Medulla oblongata (tissue), 1 donor: Measurements from ENCODE around the gene NAT14.
"Not testable (repeated sequence)": the region's sequence is repeated elsewhere in the genome, so short reads cannot be mapped to it uniquely, and the experiment has no call there.

Experiments used
- DNase-seq: peaks from one replicate; pipeline ENCODE4 v3.0.0-alpha.2; 2015; ENCODE audit errors: extremely low spot score

NAT14 gene

DNA sequence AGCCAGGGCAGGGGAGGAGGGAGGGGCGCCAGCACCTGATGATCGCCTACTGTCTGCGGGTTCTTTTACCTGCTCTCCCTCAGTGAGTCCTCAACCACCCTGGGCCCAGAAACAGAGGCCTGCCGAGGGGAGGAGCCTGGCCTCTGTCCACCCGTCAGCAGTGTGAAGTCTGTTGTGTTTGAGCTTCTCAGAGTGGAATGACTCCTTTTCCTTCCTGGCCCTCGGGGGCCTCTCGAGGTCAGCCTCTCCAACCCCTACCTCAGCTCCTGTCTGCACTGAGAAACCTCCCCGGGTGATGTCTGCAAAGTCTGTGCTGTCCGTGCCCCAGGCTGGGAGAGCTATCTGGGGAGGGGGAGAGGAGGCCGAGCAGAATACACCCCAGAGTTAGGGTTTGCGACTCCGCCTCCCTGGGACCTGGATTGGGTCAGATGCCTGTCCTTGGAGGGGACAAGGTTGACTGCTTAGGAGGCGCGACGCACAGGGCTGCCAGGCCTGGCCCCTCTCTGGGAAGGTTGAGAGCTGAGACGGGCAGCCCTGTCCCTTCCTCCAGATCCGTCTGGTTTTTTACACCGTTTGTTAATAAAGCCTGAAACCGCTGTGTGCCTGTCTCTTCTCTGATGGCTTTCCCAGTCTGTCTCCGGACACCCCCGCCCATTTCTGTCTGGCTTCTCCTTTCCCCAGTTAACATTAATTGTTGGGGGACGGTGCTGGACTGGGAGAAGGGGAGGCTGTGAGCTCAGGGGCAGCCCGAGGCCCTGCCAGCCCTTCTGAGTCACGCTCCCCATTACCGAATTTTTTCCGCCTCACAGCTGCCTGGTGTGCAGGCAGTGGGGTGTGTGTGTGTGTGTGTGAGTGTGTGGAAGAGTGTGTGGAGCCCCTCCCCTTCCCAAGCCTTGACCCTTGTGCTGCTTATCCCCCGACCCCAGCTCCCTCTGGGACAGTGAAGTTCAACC, 2.3 kb downstream of the NAT14 start:
- peak; percentile 42 for DNase-seq

DNA sequence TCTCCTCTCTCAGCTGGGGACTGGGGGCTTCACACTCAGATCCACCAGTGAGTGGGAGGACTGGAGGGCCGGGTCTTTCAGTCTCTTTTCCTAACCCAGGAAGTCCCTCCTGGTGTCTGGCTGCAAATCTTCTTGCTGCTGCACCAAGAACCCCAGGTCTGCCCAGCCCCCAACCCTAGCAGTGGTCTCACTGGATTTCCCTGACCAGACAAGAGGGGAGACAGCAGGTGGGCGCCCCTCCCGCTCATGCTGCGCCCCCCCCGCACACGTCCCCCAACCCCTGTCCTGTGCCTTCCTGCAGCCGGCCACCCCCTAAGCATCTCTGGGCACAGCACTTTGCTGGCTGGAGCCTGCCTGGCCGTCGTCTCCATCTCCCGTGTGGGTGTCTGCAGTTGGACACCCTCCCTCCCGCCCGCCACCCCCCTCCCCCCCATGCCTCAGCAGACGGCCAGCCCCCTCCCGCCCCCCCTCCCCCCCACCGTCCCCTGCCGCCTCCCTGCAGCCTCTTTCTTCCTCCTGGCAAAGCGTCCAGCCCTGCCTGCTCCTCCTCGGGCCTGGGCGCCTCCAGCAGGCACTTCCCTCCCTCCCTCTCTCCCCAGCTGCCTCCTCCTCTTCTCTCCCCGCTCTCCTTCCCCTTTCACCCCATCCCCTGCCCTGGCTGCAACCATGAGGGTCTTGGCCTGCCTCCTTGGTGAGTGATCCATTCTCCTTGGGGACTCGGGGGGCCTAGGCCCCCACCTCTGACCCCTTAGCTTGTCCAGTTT, 3.1 kb downstream of the NAT14 start, which contains the start of gene SSC5D:
TSS of gene SSC5D (plus strand) at position 513 of the 764 bp plus-strand sequence. CDS start at position 667, 154 bp downstream.
- peak; percentile 54 for DNase-seq

DNA sequence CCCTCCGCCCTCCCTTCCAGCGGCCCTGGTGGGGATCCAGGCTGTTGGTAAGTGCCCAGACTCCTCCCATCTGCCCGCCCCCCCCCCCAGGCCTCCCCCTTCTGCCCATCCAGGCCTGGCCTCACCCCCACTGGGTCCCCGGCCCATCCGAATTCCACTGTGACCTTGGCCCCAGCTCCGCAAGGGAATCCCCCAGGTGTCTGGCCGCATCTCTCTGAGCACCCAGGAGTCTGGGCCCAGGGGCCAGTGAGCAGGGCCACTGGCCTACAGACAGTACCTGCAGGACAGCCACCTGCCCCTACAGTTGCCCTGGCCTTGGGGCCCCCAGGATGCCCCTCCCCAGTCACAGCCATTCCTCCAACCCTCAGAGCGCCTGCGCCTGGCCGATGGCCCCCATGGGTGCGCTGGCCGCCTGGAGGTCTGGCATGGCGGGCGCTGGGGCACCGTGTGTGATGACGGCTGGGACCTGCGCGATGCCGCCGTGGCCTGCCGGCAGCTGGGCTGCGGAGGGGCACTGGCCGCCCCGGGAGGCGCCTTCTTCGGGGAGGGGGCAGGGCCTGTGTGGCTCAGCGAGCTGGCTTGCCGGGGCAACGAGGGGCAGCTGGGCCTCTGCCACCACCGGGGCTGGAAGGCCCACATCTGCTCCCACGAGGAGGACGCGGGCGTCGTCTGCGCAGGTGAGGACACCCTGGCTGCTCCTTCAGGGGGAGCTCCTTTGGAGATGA, 4.2 kb downstream of the NAT14 start:
- DNase-seq, result no peak

DNA sequence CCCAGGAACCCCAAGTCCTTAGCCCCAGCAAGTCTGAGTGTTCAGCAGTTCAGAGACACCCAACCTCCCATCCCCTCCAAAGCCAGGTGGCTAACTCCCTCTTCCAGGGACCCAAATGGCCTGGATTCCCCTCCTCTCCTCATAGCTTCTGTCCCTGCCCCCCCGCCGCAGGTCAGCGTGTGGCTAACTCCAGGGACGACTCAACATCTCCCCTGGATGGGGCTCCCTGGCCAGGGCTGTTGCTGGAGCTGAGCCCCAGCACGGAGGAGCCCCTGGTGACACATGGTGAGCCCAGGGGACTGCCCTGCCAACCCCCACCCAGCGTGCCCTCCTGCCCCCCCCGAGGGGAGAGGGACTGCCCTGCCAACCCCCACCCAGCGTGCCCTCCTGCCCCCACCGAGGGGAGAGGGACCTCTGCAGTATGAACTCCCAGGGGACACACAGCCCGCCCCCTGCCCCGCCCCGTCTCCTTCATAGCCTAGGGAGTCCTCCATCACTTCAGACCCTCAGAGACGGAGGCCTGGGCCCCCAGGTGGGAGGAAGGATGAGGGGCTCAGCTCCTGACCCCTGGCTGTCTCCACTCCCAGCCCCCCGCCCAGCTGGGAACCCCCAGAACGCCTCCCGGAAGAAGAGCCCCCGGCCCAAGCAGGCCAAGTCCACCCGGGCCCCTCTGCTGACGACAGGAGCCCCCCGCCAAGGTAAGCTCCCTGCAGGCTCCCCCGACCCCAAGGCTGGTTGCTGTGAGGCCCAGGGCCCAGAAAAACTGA, 4.9 kb downstream of the NAT14 start:
- DNase-seq, result no peak

DNA sequence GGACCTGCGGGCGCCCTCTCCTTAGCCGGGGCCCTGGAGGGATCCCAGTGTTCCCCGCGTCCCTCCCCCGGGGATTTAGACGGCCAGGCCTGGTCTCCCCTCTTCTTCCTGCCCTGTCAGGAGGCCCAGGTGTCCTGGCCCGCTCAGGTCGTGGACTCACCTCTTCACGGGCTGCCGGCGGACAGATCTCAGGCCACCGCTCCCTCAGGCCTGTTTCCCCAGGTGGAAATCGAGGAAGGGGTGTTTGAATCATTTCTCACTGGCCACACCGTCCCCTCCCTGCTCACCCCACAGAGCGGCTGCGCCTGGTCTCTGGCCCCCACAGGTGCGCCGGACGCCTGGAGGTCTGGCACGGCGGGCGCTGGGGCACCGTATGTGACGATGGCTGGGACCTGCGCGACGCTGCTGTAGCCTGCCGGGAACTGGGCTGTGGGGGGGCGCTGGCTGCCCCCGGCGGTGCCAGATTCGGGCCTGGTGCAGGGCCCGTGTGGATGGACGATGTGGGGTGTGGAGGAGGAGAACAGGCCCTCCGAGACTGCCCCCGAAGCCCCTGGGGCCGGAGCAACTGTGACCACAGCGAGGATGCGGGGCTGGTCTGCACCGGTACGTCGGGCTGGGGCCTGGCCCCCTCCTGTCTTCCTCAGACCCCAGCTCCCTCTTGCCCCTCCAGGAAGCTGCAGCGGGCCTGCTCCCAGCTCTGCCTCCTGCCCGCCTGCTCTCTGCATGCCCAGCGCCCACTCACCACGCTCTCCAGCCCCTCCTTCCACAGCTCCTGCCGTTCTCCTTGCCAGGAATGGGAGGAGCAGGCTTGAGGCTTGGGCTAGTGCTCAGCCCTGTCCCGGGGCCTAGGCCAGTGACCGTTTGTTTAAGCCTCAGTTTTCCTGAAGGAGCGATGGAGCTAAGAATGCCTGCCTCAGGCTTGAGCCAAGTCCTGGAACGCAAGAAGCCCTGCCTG, 5.8 kb downstream of the NAT14 start:
- DNase-seq, result no peak

DNA sequence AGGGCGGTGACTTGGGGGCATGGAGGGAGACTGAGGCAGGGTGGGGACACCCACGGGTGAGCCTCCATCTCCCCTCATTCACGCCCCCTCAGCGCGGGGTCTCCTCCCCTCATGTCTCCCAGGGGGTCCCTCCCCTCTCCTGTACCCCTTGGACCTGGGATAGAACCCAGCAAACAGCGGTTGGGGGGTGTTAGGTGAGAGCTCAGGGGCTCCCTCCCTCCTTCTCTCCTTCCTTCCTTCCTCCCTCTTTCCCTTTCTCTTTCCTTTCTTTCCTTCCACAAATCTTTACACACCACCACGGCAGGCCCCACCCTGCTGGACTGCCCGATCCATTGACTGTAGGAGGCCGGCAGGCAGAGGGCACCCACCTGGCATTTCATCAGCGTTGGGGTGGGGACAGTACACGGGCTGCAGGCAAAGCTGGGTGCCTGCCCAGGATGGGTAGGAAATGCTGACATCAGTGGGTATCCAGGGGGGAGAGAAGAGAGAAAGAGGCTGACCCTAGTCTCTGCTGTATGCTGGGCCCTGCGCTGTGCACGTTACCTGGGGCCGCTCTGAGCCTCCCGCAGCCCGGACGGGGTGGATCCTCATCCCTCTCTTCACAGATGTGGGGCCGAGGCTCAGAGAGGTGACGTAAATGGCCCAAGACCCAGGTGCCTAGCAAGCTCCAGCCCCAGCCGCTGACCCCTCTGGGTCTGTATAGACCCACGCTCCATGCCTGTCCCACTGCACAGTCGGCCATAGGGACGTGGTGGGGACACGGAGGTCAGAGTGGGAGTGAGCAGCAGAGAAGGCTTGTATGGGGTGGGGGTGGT, 6.8 kb downstream of the NAT14 start:
- DNase-seq, result no peak

DNA sequence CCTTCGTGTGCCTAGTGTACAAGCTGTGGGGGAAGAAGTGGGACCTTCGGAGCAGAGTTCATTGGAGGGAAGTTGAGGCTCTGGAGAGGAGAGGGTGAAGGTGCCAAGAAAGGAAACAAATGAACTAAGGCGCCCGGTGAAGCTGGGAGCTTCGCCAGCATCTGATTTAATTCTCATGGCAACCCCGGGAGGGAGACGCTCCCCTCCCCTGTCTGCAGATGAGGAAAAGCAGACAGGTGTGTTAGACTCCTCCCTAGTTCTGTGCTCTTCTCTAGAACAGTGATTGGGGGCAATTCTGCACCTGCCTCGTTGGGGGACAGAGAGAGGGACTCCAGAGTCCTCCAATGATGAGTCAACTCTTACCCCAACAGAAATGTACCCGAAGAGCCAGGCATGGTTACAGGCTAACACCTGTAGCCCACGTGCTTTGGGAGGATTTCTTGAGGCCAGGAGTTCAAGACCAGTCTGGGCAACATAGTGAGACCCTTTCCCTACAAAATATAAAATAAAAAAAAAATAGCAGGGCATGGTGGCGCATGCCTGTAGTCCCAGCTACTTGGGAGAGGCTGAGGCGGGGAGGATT, 7.5 kb downstream of the NAT14 start:
- DNase-seq, result no peak

DNA sequence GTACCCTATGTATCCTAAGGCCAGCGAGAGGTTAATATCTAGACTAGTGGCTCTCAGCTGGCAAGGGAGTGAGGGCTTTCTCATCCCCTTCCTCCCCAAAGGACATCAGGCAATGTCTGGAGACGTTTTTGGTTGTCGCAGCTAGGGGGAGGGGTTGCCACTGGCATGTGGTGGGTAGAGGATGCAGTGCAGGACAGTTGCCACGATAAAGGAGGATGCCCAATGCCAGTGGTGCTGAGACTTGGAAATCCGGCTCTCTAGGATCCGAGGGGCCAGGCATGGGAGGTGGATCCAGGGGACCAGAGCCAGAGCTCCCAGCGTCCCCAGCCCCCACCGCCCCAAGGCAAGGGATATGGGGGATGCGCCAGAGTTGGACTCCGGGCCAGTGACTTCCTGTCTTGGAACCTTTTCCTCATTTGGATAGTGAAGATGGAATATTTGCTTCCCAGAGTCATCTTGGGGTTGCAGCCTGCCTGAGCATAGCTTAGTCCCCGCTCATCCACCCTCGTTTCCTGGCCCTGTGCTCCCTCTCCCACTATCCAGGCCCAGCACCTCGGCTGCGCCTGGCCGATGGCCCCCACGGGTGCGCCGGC, 8.2 kb downstream of the NAT14 start:
- DNase-seq, result no peak

DNA sequence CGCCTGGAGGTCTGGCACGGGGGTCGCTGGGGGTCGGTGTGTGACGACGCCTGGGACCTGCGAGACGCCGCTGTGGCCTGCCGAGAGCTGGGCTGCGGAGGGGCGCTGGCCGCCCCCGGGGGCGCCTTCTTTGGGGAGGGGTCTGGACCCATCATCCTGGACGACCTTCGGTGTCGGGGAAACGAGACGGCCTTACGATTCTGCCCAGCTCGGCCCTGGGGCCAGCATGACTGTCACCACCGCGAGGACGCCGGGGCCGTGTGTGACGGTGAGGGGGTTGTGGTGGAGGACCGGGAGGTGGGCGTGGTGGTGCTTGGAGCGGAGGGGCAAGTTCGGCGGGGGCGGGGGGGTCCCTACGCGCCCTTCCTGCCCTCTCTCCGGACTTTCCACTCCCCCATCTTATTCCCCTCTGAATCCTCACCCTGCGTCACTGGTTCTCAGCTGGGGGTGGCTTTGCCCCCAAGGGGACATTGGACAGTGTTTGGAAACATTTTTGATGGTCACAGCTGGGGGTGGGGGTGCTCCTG, 8.7 kb downstream of the NAT14 start:
- DNase-seq, result no peak

DNA sequence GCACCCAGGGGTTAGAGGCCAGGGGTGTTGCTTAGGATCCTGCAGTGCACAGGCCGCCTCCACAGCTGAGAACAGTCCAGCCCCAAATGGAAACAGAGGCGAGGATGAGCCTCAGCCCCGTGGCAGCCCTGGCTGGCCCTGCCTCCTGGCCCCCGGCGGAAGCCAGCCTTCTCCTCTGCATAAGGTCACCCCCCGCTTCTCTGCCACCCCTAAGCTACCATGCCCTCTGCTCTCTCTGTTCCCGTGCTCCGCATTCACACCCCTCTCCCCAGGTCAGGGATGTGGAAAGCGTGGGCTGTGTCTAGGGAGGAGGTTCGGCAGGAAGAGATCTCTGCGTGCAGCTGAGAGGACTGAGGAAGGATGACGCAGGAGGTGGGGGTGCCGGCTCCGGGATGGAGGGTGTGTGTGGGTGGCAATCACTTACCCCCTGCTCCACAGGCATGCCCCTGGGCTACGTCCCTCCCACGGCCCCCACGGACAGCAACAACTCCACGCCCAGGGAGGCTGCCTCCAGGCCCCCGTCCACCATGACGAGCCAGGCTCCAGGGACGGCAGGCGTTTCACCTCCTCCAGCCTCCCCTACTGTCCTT, 9.3 kb downstream of the NAT14 start:
- no peak for DNase-seq

DNA sequence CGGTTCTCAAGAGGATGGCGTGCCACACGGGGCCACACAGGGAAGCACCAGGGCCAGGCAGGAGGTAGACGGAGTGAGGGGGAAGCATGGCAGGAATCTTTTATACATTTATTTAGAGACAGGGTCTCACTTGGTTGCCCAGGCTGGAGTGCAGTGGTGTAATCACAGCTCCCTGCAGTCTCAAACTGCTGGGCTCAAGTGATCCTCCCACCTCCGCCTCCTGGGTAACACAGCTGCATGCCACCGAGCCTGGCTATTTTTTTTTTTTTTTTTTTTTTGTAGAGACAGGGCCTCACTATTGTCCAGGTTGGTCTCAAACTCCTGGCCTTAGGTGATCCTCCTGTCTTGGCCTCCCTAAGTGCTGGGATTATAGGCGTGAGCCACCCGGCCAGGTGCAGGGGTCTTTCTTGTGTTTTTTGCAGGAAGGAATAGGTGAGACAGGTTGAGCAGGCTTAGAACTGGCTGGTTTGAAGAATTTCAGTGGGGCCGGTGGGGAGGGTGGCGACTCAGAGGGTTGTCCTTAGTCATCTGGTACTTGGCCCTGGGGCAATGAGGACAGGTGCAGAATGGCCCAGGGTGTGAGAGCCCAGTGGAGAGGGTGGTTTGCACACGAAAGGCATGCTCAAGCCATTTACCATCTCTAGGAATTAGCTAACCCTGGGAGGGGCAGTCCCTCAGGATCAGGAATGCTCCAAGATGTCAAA, 10.8 kb downstream of the NAT14 start:
- DNase-seq, result no peak

DNA sequence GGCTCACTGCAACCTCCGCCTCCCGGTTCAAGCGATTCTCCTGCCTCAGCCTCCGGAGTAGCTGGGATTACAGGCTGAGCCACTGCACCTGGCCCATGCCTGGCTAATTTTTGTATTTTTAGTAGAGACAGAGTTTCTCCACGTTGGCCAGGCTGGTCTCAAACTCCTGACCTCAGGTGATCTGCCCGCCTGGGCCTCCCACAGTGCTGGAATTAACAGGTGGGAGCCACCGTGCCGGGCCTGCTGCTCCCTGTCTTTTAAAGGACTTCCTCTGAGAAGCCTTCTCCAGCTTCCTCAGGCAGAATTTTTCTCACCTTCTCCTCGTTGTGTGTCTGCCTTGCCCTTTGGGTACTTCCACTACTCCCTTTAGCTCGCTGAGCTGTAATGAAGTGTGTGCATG, 11.8 kb downstream of the NAT14 start:
- not testable (repeated sequence) for DNase-seq

DNA sequence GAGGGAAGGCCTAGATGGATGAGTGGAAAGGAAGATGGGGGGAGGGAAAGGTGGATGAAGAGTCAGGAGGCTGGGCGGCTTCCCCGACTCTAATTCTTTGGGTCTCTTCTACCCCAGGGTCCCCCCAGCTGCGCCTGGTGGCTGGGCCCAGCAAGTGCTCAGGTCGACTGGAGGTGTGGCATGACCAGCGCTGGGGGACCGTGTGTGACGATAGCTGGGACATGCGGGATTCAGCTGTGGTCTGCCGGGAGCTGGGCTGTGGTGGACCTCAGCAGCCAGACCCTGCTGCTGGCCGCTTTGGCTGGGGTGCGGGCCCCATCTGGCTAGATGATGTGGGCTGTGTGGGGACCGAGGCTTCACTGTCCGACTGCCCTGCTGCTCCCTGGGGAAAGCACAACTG, 12.8 kb downstream of the NAT14 start:
- no peak for DNase-seq

DNA sequence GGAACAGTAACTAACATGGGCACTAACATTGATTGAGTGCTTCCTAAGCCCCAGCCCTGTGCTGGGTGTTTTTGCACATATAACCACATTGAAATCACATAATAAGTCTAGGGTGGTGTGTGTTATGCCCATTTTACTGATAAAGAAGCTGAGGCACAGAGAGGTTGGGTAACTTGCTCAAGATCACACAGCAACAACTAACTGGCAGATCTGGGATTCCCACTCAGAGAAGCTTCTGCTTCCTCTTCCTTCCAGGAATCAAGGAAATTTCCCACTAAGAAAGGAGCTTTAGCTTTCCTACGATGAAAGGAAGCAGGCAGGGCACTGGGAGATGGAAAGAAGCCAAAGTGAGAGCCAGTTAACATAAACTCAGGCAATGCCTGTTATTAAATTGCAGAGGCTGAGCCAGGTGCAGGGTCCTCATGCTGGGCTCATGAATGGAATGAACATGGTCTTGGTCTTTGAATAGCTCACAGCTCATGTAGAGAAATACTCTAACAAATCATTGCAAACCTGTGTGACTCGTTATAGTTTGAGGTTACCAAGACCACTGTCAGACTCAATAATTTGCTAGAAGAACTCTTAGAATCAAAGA, 13.4 kb downstream of the NAT14 start:
- DNase-seq, result no peak

DNA sequence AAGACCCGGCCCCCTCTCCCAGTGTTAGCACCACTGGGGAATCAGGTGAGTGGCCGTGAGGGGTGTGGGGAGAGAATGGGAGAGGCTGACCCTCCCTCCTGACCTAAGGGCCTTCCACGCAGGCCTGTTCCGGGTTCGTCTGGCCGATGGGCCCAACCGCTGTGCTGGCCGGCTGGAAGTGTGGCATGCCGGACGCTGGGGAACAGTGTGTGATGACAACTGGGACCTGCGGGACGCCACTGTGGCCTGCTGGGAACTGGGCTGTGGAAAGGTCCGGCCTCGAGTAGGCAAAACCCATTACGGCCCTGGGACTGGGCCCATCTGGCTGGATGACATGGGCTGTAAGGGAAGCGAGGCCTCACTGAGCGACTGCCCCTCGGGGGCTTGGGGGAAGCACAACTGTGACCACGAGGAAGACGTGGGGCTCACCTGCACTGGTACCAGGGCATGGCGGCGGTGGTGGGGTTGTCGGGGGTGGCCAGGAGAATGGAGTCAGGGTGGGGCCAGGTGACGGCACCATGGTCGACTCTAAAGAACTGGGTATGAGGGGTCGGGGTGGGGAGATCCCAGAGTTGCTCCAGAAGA, 15.5 kb downstream of the NAT14 start:
- no peak for DNase-seq

DNA sequence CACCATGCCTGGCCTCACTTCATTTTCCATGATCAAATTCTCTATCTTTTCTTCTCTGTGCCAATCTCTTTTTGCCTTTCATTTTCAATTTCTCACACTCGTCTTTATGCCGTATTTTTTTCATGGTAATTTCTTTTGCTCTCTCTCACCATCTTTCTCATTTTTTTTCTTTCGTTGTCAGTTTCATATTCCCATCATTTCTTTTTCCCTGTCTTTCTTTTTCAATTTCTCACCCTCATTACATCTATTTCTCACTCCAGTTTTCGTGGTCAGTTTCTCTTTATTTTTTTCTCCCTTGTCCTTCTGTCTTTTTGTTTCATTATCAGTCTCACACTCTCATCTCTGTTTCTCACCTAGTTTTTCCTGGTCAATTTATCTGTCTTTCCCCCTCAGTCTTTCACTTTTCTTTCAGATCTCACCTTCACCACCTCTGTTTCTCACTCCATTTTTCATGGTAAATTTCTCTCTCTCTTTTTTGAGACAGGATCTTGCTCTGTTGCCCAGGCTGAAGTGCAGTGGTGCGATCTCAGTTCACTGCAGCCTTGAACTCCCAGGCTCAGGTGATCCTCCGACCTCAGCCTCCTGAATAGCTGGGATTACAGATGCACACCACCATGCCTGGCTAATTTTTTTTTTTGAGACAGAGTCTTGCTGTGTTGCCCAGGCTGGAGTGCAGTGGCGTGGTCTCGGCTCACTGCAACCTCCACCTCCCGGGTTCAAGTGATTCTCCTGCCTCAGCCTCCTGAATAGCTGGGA, 17.4 kb downstream of the NAT14 start:
- DNase-seq, result no peak
